GM12872 (cell line): Measurements from ENCODE around the gene ARHGAP26.

Experiments used
- CTCF ChIP-seq: IDR thresholded peaks from 3 replicates; pipeline ENCODE4 v1.5.1; 2011; ENCODE audit warnings: low read depth, mild to moderate bottlenecking, low read length, moderate library complexity; ENCODE audit not compliant: insufficient read depth

The ARHGAP26 gene

GRCh38 chr5:143134900-143135299, 364.7 kb downstream of the ARHGAP26 start:
- TF ChIP-seq CTCF = no peak

- no peak for TF ChIP-seq CTCF
Measured at GRCh38 chr5:143135832-143136551, 365.8 kb downstream of the ARHGAP26 start.

- TF ChIP-seq CTCF = no peak
Measured at GRCh38 chr5:143138839-143139238, 368.7 kb downstream of the ARHGAP26 start.

- no peak for TF ChIP-seq CTCF
Measured at GRCh38 chr5:143139585-143139984, 369.4 kb downstream of the ARHGAP26 start.

GRCh38 chr5:143140492-143141203, 370.5 kb downstream of the ARHGAP26 start:
- no peak for TF ChIP-seq CTCF

GRCh38 chr5:143141652-143142051, 371.5 kb downstream of the ARHGAP26 start:
- TF ChIP-seq CTCF = no peak

- TF ChIP-seq CTCF = no peak
Measured at GRCh38 chr5:143142596-143143435, 372.6 kb downstream of the ARHGAP26 start.
